Activated T-helper 1 cell treated with anti-CD3 and anti-CD28 coated beads, Interleukin-2, amount 50 U/mL, for 16 hours (primary cell): ENCODE results near the gene ANKRD37.
A peak's percentile ranks its signal among the peaks of the same experiment; 100 is the strongest.

ENCODE experiments used
- DNase-seq, 2 donors: peaks; one replicate each; pipeline ENCODE4 v3.0.0-alpha.2; 2020; ENCODE audit warnings: low read depth in 1 of 2, low spot score in 1 of 2

ANKRD37 gene

DNA sequence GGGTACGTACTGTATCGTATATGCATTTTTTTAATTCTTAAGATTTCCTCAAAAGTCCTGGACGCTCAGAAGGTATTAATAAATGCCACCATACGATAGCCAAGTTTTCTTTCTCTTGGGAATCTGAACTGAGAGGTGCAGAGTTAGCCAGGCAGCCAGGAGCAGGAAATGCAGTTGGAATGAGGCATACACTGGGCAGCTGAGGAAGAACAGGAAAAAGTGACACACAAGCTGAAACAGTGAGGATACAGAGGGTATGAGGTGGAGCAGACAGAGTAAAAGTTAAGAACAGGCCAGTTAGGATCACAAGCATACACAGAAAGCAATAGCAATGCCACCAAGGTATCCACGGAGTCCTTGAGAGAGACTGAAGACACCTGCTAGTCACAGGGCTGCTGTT, 15.8 kb downstream of the ANKRD37 start:
- no peak for DNase-seq

DNA sequence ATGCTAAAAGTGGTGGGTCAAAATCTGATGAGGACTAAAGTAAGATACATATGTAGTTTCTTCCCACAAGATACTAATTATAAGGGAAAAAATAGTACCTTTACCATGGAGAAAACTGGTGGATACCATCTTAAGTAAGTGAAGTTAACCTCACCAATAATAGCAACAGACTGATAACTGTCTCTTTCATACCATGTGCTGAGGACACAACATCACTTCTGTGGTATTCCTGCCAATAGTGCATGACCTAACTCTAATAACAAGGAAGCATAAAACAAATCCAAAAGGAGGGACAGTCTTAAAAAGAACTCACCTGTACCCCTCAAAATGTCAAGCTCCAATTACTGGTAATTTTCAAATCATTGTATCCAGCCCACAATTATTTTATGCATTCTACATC, 20.3 kb downstream of the ANKRD37 start:
- DNase-seq: no peak

DNA sequence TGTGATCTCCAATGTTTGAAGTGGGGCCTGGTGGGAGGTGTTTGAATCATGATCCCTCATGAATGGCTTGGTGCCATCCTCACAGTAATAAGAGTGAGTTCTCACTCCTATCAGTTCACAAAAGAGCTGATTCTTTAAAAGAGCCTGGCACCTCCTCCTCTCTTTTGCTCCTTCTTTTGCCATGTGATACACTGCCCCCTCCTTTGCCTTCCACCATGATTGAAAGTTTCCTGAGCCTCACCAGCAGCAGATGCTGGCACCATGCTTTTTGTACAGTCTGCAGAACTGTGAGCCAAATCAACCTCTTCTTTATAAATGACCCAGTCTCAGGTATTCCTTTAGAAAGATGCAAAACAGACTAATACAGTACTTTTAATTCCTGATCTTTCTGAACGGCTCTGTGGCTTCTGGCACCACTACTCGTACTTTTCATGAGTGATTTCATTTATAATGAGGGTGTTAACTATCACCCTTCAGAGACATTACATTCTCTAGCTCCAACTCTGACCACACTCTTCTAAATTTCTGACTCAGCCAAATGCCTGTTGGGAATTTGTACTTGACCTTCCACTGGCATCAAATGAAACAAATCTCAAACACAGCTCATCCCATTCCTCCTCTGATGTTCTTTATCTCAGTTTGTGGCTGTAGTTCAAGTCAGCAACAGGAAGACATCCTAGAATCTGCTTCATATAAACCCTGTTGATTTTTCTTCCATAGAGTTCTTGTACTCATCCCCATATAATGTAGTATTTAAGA, 24.9 kb downstream of the ANKRD37 start:
- DNase-seq: no peak

DNA sequence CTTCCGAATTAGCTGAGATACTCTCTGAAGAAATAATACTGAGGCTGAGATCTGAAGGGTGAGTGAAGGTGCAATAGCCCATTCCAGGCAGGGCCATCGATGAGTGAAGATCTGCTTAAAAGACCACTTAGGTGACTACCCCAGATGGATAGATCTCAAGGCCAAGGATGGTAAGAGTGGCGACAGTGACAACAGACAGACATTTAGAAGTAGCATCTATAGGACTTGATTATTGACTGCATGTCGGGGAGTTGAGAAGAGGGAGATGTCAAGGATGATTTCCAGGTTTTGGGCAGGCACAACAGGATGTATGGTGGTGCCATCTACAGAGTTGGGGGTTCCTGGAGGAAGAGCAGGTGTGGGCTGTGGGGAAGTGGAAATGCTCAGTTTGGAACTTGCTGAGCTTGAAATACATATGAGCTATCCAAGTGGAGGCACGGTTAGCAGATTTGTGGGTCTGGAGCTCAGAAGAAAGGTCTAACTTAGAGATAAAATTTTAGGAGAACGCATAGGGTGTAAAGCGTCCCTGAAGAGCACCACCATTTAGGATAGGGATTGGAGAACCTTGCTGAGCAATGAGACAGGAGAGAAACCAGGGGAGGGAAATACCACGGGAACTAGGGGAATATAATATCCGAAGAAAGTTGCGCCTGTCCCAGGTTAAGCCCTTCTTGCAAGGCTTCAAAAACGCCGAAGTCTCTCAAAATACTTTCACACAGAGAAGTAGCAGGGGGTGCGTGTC, 28.4 kb downstream of the ANKRD37 start:
- no peak for DNase-seq

DNA sequence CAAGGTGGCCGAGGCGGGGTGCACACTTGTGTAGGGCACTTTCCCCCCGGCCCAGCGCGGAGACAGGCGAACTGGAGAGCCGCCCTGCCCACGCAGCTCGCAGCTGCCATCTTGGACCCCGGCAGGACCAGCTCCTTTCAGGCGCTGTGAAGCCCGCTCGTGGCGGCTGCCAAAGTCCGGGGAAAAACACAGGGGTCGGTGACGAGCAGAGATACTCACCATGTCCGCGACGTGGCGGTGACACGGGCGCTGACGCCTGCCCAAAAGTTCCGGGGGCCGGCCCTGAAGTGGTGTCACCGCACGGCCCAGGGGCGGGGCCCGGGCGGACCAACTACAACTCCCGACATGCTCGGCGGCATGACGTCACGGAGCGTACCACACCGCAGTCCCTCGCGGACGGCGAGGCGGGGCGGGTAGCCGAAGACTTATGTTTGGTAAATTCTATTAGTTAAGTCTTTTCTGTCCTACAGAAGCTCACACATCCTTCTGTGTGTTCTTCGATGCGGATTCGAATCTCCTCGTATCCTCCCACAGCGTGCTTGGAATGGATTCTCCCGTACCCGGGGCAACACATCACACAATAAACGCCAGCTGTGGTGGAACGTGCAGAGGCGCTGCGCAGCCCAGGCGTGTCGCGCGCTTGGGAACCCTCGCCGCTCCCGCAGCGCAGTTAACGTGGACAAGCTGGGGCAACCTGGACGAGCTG, 29.2 kb downstream of the ANKRD37 start, which contains the start of gene UFSP2:
TSS of gene UFSP2 (minus strand) at position 318 of the 706 bp plus-strand sequence. CDS start at position 222, 96 bp downstream.
- peak; percentile 80 to 85 for DNase-seq

DNA sequence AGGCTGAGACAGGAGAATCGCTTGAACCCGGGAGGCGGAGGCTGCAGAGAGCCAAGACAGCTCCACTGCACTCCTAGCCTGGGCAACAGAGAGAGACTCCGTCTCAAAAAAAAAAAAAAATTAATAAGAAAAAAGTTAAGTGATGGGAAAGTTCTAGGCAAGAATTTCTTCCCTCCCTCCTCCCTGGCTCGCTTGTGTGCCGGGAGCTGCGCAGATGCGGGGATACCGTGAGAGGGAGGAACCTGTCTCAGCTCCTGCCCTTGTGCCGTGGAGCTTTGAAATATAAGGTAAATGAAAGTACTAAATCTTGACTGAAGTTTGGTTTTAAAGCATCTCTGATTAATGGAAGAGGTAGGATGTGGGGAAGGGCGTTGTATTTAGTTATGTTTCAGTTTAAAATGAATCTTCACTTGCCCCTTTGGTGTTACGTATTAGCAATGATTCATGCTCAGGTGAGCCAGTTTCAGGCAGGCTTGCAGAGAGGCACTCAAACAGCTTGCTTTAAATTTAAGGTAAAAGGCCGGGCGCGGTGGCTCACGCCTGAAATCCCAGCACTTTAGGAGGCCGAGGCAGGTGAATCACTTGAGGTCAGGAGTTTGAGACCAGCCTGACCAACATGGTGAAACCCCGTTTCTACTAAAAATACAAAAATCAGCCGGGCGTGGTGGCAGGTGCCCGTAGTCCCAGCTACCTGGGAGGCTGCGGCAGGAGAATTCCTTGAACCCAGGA, 30.5 kb downstream of the ANKRD37 start:
- DNase-seq: no peak

DNA sequence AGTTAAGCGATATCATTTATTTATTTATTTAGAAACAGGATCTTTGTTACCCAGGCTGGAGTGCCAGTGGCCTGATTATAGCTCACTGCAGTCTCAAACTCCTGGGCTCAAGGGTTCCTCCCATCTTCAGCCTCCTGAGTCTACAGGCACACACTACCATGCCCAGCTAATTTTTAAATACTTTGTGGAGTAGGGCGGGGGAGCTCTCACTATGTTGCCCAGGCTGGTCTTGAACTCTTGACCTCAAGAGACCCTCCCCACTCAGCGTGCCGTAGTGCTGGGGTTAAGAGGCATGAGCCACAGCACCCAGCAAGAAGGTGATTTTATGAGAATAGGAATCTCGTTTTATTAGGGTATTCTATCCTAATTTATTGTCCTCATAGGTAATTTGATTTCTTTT, 33.0 kb downstream of the ANKRD37 start:
- DNase-seq: no peak

DNA sequence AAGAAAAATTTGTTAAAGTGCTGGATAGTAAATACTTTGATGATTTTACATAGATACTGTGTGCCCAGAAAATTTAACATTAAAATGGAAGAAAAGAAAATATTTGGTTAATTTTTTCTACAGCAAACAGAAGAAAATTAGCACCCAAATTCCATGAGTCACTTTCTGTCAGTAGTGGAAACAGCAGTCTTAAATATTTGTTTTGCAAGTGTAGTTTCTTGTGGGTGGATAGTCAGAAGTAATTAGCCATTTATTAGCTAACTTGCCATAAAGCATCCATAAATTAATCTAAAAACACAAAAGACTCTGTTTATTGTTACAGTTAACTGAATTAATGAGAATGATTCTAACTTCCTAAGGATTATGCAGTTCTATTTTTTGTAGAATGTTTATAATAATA, 38.8 kb downstream of the ANKRD37 start:
- no peak for DNase-seq

DNA sequence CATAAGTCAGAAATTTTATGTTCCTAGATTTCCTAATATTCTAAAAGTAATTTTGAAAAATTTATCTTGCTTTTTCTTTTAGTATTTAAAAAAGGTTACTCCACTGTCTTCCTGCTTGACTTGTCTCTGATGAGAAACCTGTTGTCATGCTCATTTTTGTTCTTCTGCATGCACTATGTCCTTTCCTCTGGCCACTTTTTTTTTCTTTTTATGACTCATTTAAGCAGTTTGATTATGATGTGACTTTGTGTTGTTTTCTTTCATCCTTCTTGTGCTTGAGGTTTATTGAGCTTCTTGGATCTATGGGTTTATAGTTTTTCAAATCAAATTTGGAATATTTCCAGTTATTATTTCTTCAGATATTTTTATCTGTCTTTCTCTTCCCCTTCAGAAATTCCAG, 41.2 kb downstream of the ANKRD37 start:
- no peak for DNase-seq

DNA sequence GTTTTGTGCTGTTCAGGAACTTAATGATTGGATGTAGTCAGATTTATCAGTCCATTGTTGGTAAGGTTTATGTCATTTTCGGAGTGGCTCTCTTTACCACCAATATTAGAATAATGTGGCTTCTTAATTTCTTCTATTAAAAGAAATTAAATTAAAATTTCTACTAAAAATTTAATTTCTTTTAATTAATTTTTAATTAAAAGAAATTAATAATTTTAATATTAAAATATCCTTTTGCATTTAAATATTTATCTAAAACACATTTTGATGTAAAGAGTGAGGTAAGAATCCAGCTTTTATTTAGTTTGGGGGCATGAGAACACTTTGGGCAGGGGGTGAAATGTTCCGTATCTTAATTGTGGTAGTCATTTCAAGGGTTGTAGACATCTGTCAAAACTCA, 44.8 kb downstream of the ANKRD37 start:
- no peak for DNase-seq

DNA sequence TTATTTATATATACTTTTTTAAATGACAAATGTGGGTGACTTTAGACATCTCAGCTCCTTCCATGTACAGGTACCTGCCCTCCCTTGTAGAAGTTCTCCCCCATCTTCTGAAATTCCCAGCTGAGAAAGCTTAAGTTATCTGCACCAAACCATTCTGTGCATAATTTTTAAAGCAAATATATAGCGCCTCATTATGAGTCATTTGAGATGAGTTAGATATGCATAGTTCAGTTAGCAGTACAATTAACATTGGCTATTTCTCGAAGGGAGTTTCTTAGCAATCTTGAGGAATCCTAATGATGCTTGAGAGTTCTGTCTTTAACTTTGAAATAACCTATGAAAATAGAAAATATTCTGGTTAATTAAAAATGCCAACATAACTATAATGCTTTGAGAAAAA, 48.6 kb downstream of the ANKRD37 start:
- no peak for DNase-seq
